ENCODE results near the gene PLCXD3.
"Not testable (repeated sequence)": the region's sequence is repeated elsewhere in the genome, so short reads cannot be mapped to it uniquely, and the experiment has no call there.

The PLCXD3 gene

GRCh38 chr5:41510176-41510831 is at the start of gene PLCXD3:
TSS of gene PLCXD3 (minus strand) at chr5:41510601. CDS start at chr5:41510526, 75 bp downstream.
- no peak for DNase-seq

GRCh38 chr5:41559184-41559583 is 48.8 kb upstream of the PLCXD3 start:
- DNase-seq = no peak

DNA sequence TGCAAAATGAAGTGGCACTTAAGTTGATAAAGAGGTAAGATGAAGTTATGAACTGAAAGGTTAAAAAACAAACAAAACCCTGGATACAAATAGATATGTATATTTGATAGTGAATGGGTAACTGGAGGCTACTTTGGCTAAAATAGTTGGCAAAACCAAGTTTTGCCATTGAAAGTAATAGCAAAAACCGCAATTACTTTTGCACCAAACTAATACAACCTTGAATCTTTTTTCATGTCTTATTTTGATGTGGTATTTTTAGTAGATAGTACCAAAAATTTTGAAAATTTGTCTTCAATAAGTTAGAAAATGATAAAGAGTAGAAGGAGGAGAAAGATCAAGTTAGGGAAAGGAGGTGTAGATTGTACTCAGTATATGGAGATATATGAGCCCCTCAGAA is 47.9 kb upstream of the PLCXD3 start:
- no peak for DNase-seq

DNA sequence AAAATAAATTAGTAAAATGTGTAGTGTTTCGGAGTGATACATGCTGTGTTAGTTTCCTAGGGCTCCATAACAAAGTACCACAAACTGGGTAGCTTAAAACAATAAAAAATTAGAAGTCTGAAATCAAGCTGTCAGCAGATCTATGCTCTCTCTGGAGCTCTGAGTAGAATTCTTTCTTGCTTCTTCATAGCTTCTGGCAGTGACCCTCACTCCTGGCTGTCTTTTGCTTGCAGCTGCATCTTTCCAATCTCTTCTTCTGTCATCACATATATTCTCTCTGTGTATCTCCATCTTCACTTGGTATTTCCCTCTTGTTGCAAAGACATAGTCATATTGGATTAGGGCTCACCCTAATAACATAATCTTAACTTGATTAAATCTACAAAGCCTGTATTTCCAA is 37.6 kb upstream of the PLCXD3 start:
- DNase-seq = no peak

DNA sequence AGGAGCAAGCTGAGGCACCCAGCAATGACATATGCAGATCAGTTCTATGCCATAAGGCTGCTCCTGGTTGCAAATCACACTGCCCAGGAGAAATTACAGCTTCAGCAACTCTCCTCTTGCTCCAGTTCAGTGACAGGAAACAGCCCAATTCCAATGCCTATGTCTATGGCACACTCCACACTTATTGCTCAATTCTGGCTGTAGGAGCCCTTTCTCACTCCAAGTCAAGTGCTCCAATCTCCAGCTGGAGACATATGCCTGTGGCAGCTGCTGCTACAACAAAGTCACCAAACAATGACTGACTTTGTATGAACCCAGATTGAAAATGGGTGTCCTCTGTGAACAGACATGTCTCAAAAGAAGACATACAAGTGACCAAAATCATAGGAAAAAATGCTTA is 31.8 kb upstream of the PLCXD3 start:
- DNase-seq = no peak

- no peak for DNase-seq
Measured at GRCh38 chr5:41539454-41539853, 29.1 kb upstream of the PLCXD3 start.

GRCh38 chr5:41537581-41537980 is 27.2 kb upstream of the PLCXD3 start:
- DNase-seq = no peak

- DNase-seq = no peak
Measured at GRCh38 chr5:41532485-41532884, 22.1 kb upstream of the PLCXD3 start.

GRCh38 chr5:41527201-41527779 is 16.9 kb upstream of the PLCXD3 start:
- no peak for DNase-seq

DNA sequence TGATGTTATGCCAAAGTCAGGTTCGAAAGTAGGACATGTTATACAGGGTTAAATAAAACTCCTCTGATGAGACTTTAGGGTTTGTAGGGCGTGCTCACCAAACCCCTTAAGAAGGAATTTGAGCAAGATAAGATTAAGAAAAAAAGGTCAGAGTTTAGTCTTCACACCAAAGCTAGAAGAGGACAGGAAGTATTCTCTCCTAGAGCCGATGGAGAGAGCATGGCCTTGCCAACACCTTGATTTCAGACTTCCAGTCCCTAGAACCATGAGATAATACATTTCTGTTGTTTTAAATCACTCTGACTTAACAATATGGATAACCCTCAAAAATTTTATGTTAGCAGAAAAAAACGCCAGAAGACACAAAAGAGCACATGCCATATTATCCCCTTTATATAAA is 16.3 kb upstream of the PLCXD3 start:
- DNase-seq = no peak

DNA sequence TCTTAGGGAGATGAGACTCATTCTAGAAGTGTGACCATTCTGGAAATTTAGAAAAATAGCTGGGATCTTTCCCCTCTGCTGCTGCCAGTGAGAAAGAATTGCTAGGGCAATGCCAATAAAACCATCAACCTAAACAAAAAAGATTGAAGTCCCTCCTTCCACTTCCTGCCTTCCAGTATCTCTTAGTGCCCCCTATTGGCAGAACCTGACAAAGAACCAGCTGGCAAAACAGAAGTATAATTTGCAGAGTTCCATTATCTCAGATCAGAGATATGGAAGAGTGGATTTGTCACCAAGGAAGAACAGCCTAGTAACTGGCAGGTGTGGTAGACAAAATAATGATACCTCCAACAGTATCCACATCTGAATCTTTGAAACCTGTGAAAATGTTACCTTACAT is 13.8 kb upstream of the PLCXD3 start:
- DNase-seq = no peak

DNA sequence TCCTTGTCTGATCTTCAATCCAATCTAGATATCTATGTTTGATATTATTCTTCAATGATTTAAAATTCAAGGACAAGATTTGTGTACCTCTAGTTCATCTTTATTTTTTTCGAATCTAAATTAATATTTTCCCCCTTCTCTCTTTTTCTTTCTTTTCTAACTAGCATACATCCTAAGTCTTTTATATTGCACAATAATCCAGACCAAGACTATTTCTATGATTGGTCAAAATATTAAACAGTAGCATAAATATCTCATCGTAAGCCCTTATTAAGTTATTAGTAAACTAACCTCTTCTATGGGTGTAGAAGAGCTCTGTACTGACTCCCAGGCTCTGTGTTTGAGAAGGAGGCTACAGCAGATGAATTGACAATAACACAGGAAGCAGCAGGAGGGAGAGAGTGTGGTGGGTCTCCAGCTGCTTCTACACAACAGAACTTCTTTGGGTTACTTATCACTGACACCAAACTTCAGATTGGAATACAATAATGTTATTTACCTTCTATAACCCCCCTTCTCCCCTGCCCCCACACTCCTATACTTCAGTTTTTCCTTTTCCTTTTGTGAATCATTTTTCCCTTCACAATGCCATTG is 11.9 kb upstream of the PLCXD3 start:
- no peak for DNase-seq

DNA sequence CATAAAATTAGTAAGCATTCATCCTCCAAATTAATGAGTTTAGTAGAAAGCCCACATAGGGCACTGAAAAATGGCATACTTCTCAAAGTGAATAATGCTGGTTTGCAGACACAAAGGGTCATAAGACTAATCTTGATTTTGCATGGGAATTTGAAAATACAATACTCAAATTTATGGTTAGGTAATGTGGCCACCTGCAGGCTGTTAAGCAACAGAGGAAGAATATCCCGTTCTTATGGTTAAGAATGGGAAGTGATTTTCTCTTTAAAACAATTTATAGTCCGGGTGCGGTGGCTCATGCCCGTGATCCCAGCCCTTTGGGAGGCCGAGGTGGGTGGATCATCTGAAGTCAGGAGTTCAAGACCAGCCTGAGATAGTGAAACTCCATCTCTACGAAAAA is 9.4 kb upstream of the PLCXD3 start:
- no peak for DNase-seq

DNA sequence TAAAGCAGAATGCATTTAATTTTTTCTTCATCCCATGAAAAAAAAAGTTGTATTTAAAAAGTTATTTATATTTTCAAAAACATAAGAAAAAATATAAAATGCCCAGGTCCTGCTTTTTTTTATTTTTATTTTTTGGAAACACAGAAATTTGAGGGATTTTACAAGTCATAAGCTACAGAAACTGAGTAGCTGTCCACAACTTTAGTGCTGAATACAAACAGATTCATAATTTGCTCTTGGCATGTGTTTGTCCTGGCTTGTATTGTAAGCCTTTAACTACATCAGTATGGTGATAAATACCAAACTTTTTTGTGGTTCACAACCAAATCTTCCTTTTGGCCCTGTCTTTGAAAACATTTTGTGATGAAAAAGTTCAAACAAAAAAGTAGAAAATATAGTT is 7.5 kb upstream of the PLCXD3 start:
- no peak for DNase-seq

- no peak for DNase-seq
Measured at GRCh38 chr5:41511241-41511640, 840 bp upstream of the PLCXD3 start.

- DNase-seq = no peak
Measured at GRCh38 chr5:41509399-41510175, 814 bp downstream of the PLCXD3 start.

DNA sequence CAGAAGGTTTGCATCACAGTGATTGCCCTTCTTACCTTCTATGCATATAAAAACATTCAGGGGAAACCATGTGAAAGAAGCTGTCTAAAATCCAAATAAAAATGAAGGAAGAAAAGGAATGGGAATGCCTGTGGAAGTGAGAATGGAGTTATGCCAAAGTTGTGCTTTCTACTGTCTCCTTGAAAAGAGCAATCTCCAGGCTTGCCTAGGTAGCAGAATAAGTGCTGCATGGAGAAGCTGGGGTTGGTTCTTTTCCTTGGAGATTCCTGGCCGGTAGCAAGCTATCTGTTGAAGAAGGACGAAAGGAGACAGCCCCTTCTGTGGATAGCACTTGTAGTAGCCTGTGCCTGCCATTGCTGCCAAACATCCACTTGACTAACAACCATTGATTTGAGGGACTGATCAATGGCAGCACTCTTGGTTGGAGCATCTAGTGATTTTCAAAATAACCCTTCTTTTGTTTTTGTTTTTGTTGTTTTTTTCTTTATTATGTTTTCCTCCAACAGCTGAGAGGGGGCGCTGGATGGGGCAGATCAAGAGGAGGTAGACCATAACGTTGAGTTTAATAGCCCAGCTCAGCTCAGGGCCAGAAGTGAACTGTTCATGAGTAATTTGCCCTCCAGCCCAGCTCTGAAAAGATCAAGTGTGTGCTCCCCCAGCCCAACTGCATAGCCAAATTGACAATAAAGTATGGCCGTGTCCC is 1.6 kb downstream of the PLCXD3 start:
- no peak for DNase-seq

GRCh38 chr5:41508186-41508585 is 2.2 kb downstream of the PLCXD3 start:
- no peak for DNase-seq

DNA sequence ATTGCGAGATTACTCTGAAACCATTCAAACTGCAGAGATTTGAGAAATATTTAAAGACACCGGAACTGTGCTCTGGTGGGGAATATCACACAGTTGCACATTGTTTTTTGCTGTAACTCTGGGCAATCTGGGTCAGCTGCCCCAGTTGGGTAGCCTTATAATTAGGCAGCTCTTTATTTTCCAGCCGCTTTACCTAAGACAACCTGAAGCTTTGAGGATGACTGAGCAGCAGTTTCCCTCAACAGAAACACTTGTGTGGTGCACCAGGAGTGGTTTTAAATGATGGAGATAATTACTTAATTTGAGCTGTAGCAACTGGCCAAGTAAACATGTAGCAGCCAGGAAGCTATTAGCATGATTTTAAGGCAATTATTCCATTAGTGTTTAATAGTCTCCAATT is 2.9 kb downstream of the PLCXD3 start:
- no peak for DNase-seq

DNA sequence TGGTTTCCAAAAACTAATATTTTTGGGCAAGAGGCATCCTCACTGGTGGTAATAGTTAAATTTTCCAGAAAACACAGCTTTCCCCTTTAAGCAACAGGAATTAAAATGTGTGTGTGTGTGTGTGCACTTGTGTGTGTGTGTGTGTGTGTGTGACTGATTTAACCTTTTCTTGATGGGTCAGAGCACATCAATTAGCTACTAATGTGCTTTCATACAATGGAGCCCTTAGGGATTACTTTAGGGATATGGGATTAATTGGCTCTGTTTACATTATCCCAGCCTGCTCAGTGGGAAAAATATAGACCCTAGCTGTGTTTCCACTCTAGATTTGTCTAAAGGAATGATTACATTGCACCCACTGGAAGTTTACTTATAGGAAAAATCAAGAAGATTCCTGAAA is 6.5 kb downstream of the PLCXD3 start:
- no peak for DNase-seq

- no peak for DNase-seq
Measured at GRCh38 chr5:41503310-41503709, 7.1 kb downstream of the PLCXD3 start.

- not testable (repeated sequence) for DNase-seq
Measured at GRCh38 chr5:41493490-41494126, 16.8 kb downstream of the PLCXD3 start.

DNA sequence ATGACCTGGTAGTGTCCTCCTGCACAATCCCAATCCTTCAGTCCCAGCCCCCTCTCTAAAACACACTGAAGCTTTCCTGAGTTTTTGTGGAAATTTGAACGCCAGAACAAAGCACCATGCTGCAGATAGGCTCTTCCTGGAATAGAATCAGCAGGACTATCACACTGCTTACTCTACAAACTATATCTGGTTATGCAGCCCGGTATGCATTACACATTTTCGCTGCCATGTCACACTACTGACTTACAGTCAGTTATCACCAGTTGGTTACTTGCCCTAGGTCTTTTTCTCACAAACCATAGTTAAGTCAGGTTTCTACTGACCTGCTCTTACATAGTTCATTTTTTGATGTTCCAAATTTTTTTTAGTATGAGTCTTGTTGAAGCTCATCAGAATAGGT is 24.9 kb downstream of the PLCXD3 start:
- DNase-seq = no peak

Data from activated effector memory CD4-positive, alpha-beta T cell treated with anti-CD3 and anti-CD28 coated beads, Interleukin-2, amount 50 U/mL, for 16 hours (primary cell).